ENCODE measurements around the gene METTL25B.

DNA sequence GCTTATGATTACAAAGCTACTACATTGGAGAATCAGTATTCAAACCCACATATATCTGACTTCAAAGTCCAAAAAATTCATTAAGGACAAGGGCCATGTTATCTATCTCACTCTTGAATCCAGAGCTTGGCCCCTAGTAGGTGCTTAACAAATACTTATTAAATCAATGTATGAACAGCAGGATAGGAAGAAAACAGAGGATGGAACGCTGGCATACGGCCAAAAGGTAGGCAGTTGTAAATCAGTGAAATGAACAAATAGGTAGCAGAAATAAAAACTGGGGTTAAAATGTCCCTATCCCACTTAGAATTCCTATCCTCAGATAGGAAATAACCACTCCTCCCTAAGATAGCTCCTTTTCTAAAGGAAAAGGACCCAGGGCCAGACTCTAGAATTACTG lies 10.6 kb downstream of the METTL25B start:
- TF ChIP-seq, protein P1, sequence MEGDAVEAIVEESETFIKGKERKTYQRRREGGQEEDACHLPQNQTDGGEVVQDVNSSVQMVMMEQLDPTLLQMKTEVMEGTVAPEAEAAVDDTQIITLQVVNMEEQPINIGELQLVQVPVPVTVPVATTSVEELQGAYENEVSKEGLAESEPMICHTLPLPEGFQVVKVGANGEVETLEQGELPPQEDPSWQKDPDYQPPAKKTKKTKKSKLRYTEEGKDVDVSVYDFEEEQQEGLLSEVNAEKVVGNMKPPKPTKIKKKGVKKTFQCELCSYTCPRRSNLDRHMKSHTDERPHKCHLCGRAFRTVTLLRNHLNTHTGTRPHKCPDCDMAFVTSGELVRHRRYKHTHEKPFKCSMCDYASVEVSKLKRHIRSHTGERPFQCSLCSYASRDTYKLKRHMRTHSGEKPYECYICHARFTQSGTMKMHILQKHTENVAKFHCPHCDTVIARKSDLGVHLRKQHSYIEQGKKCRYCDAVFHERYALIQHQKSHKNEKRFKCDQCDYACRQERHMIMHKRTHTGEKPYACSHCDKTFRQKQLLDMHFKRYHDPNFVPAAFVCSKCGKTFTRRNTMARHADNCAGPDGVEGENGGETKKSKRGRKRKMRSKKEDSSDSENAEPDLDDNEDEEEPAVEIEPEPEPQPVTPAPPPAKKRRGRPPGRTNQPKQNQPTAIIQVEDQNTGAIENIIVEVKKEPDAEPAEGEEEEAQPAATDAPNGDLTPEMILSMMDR (IDR thresholded peaks at IDR 0.05 in 8 of 11, conservative IDR thresholded peaks at IDR 0.05 in 3 of 11) = no peak
- TF ChIP-seq POLR2AphosphoS5 (IDR thresholded peaks at IDR 0.05) = no peak
- no peak for TF ChIP-seq POLR2A (IDR thresholded peaks at IDR 0.05)
